Astrocyte (in vitro differentiated cells and primary cell): ENCODE measurements around the gene HRAS. TPM values are rescaled to one million over a fixed set of nuclear protein-coding genes. Genes with fewer than 3 reads are reported as not detected.
A peak's percentile ranks its signal among the peaks of the same experiment; 100 is the strongest.

Source experiments
- DNase-seq: peaks from one replicate; pipeline ENCODE4 v3.0.0-alpha.2; 2010; ENCODE audit warnings: low read depth
- FAIRE-seq: peaks from 2 replicates; lab custom pipeline; 2011; peaks lifted over from hg19 to GRCh38; lab: Jason Lieb, UNC
- H2AFZ ChIP-seq: 2 replicates; pipeline ENCODE4 v1.6.0; 2012; ENCODE audit warnings: low read depth, low read length, inconsistent platforms
- H3K27ac ChIP-seq: 2 replicates; pipeline ENCODE4 v1.5.1; 2011; ENCODE audit warnings: low read depth, low read length, inconsistent platforms
- H3K27me3 ChIP-seq: 2 replicates; pipeline ENCODE4 v1.6.0; 2011; ENCODE audit warnings: low read length, inconsistent platforms; ENCODE audit not compliant: insufficient read depth
- H3K36me3 ChIP-seq: 2 replicates; pipeline ENCODE4 v1.5.1; 2011; ENCODE audit warnings: low read length, inconsistent platforms; ENCODE audit not compliant: insufficient read depth
- H3K4me1 ChIP-seq: 2 replicates; pipeline ENCODE4 v1.5.1; 2011; ENCODE audit warnings: low read length, inconsistent platforms; ENCODE audit not compliant: insufficient read depth
- H3K4me2 ChIP-seq: 2 replicates; pipeline ENCODE4 v1.6.0; 2012; ENCODE audit warnings: low read length, inconsistent platforms
- H3K4me3 ChIP-seq: 2 replicates; pipeline ENCODE4 v1.5.1; 2011; ENCODE audit warnings: low read depth, mild to moderate bottlenecking, low read length, inconsistent platforms; ENCODE audit not compliant: insufficient read depth
- H3K79me2 ChIP-seq: 2 replicates; pipeline ENCODE4 v1.6.0; 2012; ENCODE audit warnings: mild to moderate bottlenecking, low read length, inconsistent platforms; ENCODE audit not compliant: insufficient read depth
- H3K9ac ChIP-seq: 2 replicates; pipeline ENCODE4 v1.6.0; 2012; ENCODE audit warnings: mild to moderate bottlenecking, low read length, inconsistent platforms
- H3K9me3 ChIP-seq: 2 replicates; pipeline ENCODE4 v1.5.1; 2012; ENCODE audit warnings: low read depth, mild to moderate bottlenecking, low read length, inconsistent platforms; ENCODE audit not compliant: insufficient read depth
- H4K20me1 ChIP-seq: 2 replicates; pipeline ENCODE4 v1.6.0; 2012; ENCODE audit warnings: low read length, inconsistent platforms; ENCODE audit not compliant: insufficient read depth
- H3K27ac Mint-ChIP-seq: one replicate; pipeline ENCODE4 v1.8.0; 2021; ENCODE audit warnings: mild to moderate bottlenecking, mixed read lengths; ENCODE audit not compliant: unreplicated experiment
- H3K27me3 Mint-ChIP-seq: one replicate; pipeline ENCODE4 v1.8.0; 2021; ENCODE audit warnings: low read depth, mixed read lengths; ENCODE audit not compliant: unreplicated experiment
- H3K36me3 Mint-ChIP-seq: one replicate; pipeline ENCODE4 v1.8.0; 2021; ENCODE audit warnings: low read depth, mixed read lengths; ENCODE audit not compliant: unreplicated experiment
- H3K4me1 Mint-ChIP-seq: one replicate; pipeline ENCODE4 v1.8.0; 2021; ENCODE audit warnings: low read depth, mixed read lengths; ENCODE audit not compliant: unreplicated experiment
- H3K4me3 Mint-ChIP-seq: one replicate; pipeline ENCODE4 v1.8.0; 2021; ENCODE audit warnings: mild to moderate bottlenecking, moderate library complexity, mixed read lengths; ENCODE audit not compliant: unreplicated experiment
- H3K9me3 Mint-ChIP-seq: one replicate; pipeline ENCODE4 v1.8.0; 2021; ENCODE audit warnings: mild to moderate bottlenecking, mixed read lengths; ENCODE audit not compliant: unreplicated experiment
- CTCF ChIP-seq: IDR thresholded peaks from 2 replicates; pipeline ENCODE4 v1.5.1; 2011; ENCODE audit warnings: low read depth, mild to moderate bottlenecking, inconsistent platforms, low read length, moderate library complexity; ENCODE audit not compliant: insufficient read depth
- EZH2 ChIP-seq: IDR thresholded peaks from 2 replicates; pipeline ENCODE4 v1.6.1; 2012; ENCODE audit warnings: mild to moderate bottlenecking, low read length, inconsistent platforms; ENCODE audit not compliant: insufficient read depth
- total RNA-seq: library from RNA; stranded (reverse); gene quantifications from 2 replicates; pipeline ENCODE4 v1.2.1, GENCODE V29; 2021

HRAS gene
- total RNA-seq, 1 donor from 2014 or later = 84.2 TPM

GRCh38 chr11:576811-577610 is 41.6 kb upstream of the HRAS start:
- no peaks in the 10 kb centered on the region for H3K9me3 Mint-ChIP-seq
- Histone ChIP-seq H3K4me2 (peak overlapping the region; percentile 96), H3K27ac (peak overlapping the region; percentile 84), H3K4me1 (peaks cover 16% of the 10 kb centered on the region), H3K4me3 (peak overlapping the region; percentile 98), H2AFZ (no peak overlapping the region), H3K9me3 (no peaks in the 10 kb centered on the region), H3K27me3 (peaks cover 6% of the 10 kb centered on the region), H3K9ac (peak overlapping the region; percentile 99), H3K79me2 (peaks cover 53% of the 10 kb centered on the region), H3K36me3 (peaks cover 3% of the 10 kb centered on the region), H4K20me1 (peaks cover 50% of the 10 kb centered on the region)
- H3K4me1 Mint-ChIP-seq = peaks cover 39% of the 10 kb centered on the region
- peaks cover 12% of the 10 kb centered on the region for H3K36me3 Mint-ChIP-seq
- peaks cover 17% of the 10 kb centered on the region for H3K27me3 Mint-ChIP-seq
- peak overlapping the region; percentile 92 for H3K27ac Mint-ChIP-seq
- TF ChIP-seq CTCF (no peak), EZH2 (no peak)
- FAIRE-seq = no peak
- peak overlapping the region; percentile 98 for H3K4me3 Mint-ChIP-seq
- DNase-seq = no peak

- Mint-ChIP-seq H3K36me3 (peaks cover 11% of the 10 kb centered on the region), H3K4me3 (peak within 1 kb of the TSS; percentile 98), H3K27ac (peak within 1 kb of the TSS; percentile 98), H3K4me1 (peaks cover 35% of the 10 kb centered on the region), H3K27me3 (peaks cover 17% of the 10 kb centered on the region), H3K9me3 (no peaks in the 10 kb centered on the region)
- H3K4me2 ChIP-seq = peak within 1 kb of the TSS; percentile 98
- H2AFZ ChIP-seq = peak within 1 kb of the TSS; percentile 99
- H3K36me3 ChIP-seq = no peaks in the 10 kb centered on the region
- peak within 1 kb of the TSS; percentile 99 for H3K27ac ChIP-seq
- H4K20me1 ChIP-seq = peaks cover 42% of the 10 kb centered on the region
- H3K4me1 ChIP-seq = peaks cover 18% of the 10 kb centered on the region
- H3K9ac ChIP-seq = peak within 1 kb of the TSS; percentile 99
- FAIRE-seq (no peak), DNase-seq (peak; percentile 89)
- peak within 1 kb of the TSS; percentile 98 for H3K4me3 ChIP-seq
- peaks cover 45% of the 10 kb centered on the region for H3K79me2 ChIP-seq
- H3K27me3 ChIP-seq = peaks cover 6% of the 10 kb centered on the region
- no peaks in the 10 kb centered on the region for H3K9me3 ChIP-seq
- TF ChIP-seq CTCF (no peak), EZH2 (no peak)
Measured at GRCh38 chr11:575996-576768, 40.8 kb upstream of the HRAS start, which contains the start of gene PHRF1. TSS of gene PHRF1 (plus strand) at chr11:576470. CDS start at chr11:581513, 5,043 bp downstream.
